Measurements from ENCODE around the gene IGF2R.

DNA sequence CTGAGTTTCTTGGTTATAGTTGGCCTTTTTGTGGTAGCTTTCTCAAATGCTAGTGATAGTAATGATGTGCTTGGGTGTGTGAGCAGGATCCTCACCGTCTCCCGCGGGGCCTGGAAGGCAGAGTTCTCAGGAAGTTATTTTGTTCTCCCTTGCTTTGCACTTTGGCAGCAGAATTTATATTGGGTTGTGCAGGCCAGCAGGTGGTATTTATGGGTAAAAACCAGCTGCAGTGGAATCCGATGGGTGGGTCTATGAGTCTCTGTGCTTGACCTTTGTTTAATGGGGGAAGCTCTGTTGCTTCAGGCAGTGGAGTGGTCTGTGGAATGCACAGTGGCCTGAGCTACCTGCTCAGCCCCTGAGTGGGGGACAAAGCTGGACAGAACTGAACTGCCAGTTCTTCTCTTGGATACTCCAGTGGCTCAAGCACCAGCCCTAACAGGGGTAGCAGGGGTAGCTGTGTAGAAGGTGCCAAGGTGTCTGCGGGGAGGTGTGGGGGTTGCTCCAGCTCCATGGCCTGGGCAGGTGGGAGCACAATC is 27.3 kb downstream of the IGF2R start:
- TF ChIP-seq, protein P1, sequence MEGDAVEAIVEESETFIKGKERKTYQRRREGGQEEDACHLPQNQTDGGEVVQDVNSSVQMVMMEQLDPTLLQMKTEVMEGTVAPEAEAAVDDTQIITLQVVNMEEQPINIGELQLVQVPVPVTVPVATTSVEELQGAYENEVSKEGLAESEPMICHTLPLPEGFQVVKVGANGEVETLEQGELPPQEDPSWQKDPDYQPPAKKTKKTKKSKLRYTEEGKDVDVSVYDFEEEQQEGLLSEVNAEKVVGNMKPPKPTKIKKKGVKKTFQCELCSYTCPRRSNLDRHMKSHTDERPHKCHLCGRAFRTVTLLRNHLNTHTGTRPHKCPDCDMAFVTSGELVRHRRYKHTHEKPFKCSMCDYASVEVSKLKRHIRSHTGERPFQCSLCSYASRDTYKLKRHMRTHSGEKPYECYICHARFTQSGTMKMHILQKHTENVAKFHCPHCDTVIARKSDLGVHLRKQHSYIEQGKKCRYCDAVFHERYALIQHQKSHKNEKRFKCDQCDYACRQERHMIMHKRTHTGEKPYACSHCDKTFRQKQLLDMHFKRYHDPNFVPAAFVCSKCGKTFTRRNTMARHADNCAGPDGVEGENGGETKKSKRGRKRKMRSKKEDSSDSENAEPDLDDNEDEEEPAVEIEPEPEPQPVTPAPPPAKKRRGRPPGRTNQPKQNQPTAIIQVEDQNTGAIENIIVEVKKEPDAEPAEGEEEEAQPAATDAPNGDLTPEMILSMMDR (IDR thresholded peaks at IDR 0.05; ENCODE audit: poor library complexity), result no peak
- TF ChIP-seq EZH2phosphoT487 (IDR thresholded peaks at IDR 0.05; ENCODE audit: low read depth, severe bottlenecking, unreplicated experiment) (no peak), EZH2 (IDR thresholded peaks at IDR 0.05; ENCODE audit: borderline replicate concordance) (no peak)
